Activated CD8-positive, alpha-beta memory T cell treated with anti-CD3 and anti-CD28 coated beads for 1 hour (primary cell): ENCODE measurements around the gene RHBDL1.

Experiments
- DNase-seq, 2 donors: peaks; one replicate each; pipeline ENCODE4 v3.0.0-alpha.2; 2020; ENCODE audit warnings: low read depth in 1 of 2; ENCODE audit errors: extremely low read depth in 1 of 2

The RHBDL1 gene

GRCh38 chr16:636206-637080 is 39.0 kb upstream of the RHBDL1 start, which contains the start of gene METTL26:
Gene METTL26 (minus strand): TSS chr16:636305. CDS start chr16:636290, 15 bp downstream.
- peak; percentile 79 to 81 for DNase-seq

- peak; percentile 60 to 83 for DNase-seq
Measured at GRCh38 chr16:637081-638018, 38.1 kb upstream of the RHBDL1 start.

- DNase-seq = no peak
Measured at GRCh38 chr16:638034-638543, 37.4 kb upstream of the RHBDL1 start.

- DNase-seq = no peak
Measured at GRCh38 chr16:638836-639235, 36.6 kb upstream of the RHBDL1 start.

- DNase-seq = no peak
Measured at GRCh38 chr16:640614-641013, 34.9 kb upstream of the RHBDL1 start.

GRCh38 chr16:641326-642188 is 33.9 kb upstream of the RHBDL1 start, which contains the start of gene MCRIP2:
Gene MCRIP2 (plus strand): TSS chr16:641828. CDS start chr16:641992, 164 bp downstream.
- DNase-seq = peak in 1 of 2 donors; percentile 33

GRCh38 chr16:642189-643049 is 33.1 kb upstream of the RHBDL1 start:
- DNase-seq = no peak

- no peak for DNase-seq
Measured at GRCh38 chr16:643050-643368, 32.5 kb upstream of the RHBDL1 start.

GRCh38 chr16:644556-644955 is 30.9 kb upstream of the RHBDL1 start:
- no peak for DNase-seq

- DNase-seq = no peak
Measured at GRCh38 chr16:645852-646678, 29.4 kb upstream of the RHBDL1 start.

- DNase-seq = no peak
Measured at GRCh38 chr16:646679-647172, 28.7 kb upstream of the RHBDL1 start.

GRCh38 chr16:647173-647902 is 28.1 kb upstream of the RHBDL1 start:
- DNase-seq = no peak

GRCh38 chr16:648071-648780 is 27.2 kb upstream of the RHBDL1 start:
- no peak for DNase-seq

- peak; percentile 69 to 88 for DNase-seq
Measured at GRCh38 chr16:648781-649589, 26.5 kb upstream of the RHBDL1 start, which contains the start of gene WDR90. Gene WDR90 (plus strand): TSS chr16:649365. CDS start chr16:649417, 52 bp downstream.

- no peak for DNase-seq
Measured at GRCh38 chr16:649631-650030, 25.8 kb upstream of the RHBDL1 start.

- DNase-seq = no peak
Measured at GRCh38 chr16:651844-652243, 23.6 kb upstream of the RHBDL1 start.
